NCI-H2227 (cell line): ENCODE results near the gene ALPI.

ENCODE experiments used
- DNase-seq: peaks from one replicate; lab custom pipeline; 2025; ENCODE audit not compliant: unreplicated experiment; lab: John Stamatoyannopoulos, UW

Gene ALPI

DNA sequence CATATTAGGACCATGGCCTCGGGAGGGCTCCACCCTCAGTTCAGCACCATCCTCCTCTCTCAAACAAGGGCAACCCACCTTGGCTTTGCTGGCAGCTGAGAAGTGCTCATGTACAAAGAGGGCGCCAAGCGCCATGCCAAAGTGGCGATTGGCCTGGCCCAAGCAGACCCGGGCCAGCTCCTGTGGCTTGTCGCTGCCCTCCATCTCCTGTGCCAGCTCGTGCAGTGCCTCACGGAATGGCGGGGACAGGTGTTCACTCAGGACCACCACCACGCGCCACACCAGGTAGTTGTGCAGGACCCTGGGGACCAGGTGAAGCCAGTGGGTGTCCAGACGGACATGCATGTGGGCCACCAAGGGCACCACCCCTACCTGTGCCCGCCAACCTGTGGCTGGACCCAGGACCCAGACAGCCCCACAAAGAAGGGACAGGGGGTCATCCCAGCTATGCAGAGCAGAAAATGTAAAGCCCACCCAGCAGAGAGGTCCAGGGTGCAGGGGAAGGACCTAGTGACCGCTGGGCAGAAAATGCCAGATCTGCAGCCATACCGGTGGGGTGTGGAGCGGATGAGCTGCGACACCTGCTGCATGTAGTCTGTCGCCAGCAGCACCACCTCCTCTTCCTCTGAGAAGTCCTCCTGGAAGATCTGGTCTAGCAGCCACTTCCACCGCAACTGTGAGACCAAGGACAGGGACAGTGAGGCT lies 28.1 kb downstream of the ALPI start:
- DNase-seq = no peak

- DNase-seq = no peak
Observed at GRCh38 chr2:232484628-232485347, 28.8 kb downstream of the ALPI start.

DNA sequence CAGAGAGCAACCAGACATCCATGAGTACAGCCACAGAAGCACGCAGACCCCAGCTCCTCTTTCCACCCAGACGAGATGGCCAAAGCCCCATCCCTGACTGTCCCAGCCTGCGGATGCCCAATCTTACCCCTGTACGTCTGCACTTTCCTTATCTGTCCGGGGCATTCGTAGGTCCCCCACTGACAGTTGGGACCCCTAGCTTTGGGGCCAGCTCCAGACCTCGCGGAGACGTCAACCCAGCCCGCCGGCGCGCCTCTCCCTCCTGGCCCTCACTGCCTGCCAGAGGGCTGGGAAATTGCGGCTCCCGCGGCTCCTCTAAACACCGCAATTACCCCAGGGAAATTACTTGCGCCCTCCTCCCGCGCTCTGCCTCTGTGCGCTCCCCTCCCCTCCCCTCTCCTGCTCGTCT lies 29.4 kb downstream of the ALPI start:
- DNase-seq = peak; percentile 84

DNA sequence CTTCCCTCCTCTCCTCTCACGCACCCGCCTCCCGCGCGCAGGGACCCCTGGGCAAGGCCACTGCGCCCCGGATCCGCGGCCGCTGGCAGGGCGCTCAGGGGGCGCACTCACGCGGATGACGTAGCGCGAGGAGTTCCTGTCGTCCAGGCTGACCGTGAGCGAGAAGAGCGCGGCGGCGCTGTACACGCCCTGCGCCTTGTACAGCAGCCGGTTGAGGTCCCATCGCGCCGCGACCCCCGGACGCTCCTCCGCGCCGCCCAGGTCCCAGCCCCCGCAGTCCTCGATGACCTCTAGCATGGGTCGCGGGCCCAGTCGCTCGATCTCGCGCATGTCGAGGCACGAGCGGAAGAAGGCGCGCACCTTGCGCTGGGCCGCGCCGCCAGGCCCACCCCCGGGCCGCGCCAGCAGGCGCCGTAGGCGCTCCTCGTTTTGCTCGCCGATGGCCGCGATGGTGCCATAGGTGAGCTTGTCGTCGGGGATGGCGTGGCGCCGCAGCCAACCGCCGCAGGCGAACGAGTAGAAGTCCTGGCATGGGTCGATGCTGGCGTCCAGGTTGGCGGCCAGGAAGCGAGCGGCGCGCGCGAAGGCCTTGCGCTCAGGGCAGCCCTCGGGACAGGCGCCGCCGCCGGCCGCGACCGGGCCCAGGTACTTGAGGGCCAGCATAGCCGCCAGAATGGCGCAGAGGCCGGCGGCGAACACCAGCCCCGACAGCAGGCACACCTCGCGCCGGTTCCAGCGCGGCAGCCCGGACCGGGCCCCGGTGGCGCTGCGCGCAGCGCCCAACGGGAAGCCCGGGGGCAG lies 30.0 kb downstream of the ALPI start:
- peak; percentile 63 for DNase-seq

DNA sequence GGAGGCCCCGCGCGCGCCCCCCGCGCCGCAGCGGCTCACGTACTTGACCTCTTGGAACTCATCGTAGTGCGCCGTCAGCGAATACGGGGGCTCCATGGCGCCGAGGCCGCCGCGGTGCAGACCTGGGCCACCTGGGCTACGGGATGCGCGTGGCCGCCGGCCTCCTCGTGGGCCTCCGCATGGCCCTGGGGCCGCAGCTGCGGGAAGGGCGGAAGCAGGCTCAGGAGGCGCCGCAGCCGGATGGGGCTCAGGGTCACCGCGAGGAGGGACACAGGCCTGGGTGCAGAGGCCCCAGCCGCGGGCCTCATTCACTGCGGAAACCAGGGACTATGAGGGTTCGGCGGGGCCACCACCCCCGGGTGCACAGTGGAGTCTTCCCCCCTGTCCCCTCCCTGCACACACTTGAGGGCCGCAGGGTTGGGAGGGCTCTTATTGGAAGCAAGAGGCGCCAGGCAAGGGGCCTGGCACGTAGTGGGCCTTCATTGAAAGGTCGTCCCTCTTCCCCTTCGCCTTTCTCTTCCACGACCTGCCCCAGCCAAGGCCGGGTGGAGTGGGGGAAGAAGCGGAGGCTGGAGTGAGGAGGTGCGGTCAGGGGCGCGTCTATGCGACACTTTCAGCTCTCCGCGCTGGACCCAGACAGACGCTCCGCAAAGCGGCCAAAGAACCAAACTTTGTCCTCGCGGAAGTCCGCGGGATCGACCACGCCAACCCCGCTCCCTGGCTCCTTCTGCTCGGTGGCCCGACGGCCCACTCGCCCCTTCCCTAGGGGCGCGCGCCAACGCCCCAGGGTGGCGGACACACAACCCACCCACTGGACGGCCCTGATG lies 30.8 kb downstream of the ALPI start:
- DNase-seq = no peak

GRCh38 chr2:232487385-232488096 lies 31.6 kb downstream of the ALPI start, which contains the start of gene ECEL1:
Gene ECEL1 (minus strand): TSS chr2:232487834. CDS start chr2:232486653, 1,181 bp downstream.
- peak; percentile 54 for DNase-seq

GRCh38 chr2:232488097-232488711 lies 32.3 kb downstream of the ALPI start:
- no peak for DNase-seq

DNA sequence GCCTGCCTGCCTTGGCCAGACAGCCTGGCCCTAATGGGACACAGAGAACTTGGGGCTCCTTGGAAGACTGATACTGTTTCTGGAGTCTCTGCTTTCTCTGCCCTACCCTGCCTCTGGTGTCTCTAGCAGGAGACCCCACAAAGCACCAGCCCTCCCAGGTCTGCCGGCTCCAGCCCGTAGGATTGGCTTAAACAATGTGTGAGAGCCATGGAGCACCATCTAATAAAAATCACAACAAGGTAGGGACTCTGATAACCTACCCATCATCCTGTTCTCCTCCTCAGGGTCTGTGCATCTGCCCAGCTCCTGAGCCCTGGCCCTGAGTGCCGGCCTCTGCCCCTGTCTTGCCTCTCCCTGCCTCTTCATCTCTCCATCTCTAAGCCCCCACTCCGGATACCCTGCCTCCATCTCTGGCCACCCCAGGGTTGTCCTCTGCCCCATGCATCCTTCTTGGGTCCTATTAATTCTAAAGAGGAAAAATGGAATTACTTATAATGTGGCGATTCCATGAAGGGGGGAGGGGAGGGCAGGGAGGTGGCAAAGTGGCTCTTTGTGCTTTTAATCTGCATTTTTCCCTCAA lies 32.9 kb downstream of the ALPI start:
- no peak for DNase-seq

- no peak for DNase-seq
Observed at GRCh38 chr2:232489516-232490220, 33.7 kb downstream of the ALPI start.

DNA sequence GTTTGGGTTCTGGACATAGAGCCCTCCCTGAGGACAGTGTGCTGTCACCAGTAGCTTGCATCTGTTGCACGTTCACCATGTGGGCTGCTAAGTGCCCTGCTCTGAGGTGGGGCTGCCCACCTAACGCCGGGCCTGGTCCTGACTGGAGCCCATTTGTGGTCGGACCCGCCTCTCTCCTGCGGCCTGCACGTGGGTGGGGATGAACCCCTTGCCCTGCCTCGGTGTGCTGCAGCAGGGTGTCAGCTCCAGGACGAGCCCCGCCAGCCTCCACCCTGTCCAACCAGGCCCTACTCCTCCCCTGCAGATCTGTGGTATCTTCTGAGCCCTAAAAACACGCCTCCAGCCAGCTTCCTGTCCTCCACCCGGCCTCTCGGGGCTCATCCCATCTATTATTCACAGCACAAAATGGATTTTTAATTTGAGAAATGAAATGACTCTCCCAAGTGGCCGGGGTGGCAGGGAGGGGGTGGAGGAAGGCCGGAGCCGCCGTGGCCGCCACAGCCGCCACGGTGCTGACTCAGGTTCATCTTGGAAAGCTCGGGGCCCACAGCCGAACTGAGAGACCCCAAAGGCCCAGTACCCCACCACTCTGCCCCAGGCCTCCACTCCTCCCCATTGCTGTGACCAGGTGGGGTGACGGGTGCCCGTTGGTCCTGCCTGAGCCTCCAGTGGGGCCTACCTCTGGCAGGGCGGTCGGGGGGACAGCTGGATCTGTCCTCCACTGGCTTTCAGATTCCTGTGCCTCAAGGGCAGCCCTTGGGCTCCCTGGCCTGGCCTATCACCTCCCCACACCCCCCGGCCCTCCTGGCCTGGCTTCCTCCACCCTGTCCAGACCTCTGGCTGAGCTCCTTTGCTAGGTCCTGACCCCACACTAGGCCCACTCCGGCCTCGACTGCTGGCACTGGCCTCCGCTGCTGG lies 34.5 kb downstream of the ALPI start:
- no peak for DNase-seq

- DNase-seq = no peak
Observed at GRCh38 chr2:232491139-232491780, 35.3 kb downstream of the ALPI start.

- DNase-seq = no peak
Observed at GRCh38 chr2:232492236-232492848, 36.4 kb downstream of the ALPI start.

DNA sequence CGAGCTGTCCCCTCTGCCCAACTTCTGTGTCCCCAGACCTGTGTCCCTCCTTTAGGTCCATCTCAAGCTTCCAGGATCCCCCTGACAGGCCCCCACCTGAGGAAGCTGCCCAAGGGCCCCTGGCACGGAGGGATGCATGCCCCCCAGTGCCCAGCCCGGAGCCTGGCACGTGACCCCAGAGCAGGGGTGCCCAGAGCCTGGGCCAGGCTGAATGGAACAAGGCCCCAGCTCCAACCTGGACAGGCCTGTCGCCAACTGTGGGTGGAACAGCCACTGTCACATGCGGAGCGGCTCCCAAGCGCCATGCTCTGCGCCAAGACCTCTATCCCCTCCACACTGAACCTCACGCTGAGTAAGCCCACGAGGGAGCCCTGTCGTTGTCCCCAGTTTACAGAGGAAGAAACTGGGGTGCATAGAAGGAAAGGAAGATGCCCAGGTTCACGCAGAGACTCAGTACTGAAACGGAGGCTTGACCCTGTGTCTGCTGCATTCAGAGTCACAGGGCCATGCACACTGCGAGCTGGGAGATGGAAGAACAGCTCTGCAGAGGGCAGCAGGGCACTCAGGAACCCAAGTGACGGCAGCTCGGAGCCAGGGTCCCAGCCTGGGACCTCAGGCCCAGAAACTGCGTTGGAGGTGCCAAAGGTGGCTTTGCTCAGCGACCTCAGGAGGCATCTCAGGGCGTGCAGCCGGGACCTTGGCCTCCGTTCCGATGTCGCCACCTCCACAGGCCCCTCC lies 37.2 kb downstream of the ALPI start:
- DNase-seq = no peak

GRCh38 chr2:232493701-232494474 lies 37.9 kb downstream of the ALPI start:
- no peak for DNase-seq

DNA sequence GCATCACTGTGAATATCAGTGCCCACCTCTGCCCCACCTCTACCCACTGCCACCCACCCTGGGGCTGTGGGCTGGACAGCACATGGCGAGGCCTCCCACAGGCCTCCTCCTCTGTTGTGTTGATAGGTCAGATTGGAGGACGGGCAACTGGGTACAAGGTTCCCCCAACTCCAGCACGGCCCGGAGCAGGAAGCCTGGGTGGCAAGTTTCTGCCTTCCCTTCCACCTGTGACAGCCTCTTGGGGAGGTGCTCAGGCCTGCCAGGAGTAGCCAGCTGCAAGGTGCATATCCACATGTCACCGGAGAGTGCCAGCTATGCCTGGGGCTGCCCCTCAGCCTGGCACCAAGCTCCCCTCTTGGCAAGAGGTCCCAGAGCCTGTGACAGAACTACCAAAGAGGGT lies 38.6 kb downstream of the ALPI start:
- DNase-seq = no peak
